GM12874 (cell line): Measurements from ENCODE around the gene DAGLA.

ENCODE experiments used
- CTCF ChIP-seq: IDR thresholded peaks from 2 replicates; pipeline ENCODE4 v1.5.1; 2011; ENCODE audit warnings: low read depth, mild to moderate bottlenecking, control low read depth, low read length, moderate library complexity; ENCODE audit not compliant: insufficient read depth

DAGLA gene

GRCh38 chr11:61720597-61720996, 40.4 kb downstream of the DAGLA start:
- no peak for TF ChIP-seq CTCF

- TF ChIP-seq CTCF: no peak
Measured at GRCh38 chr11:61724437-61724836, 44.2 kb downstream of the DAGLA start.

- TF ChIP-seq CTCF: no peak
Measured at GRCh38 chr11:61725781-61726231, 45.6 kb downstream of the DAGLA start.

GRCh38 chr11:61726775-61727174, 46.6 kb downstream of the DAGLA start:
- TF ChIP-seq CTCF: no peak

- no peak for TF ChIP-seq CTCF
Measured at GRCh38 chr11:61727401-61727811, 47.2 kb downstream of the DAGLA start.

GRCh38 chr11:61728066-61728939, 48.1 kb downstream of the DAGLA start:
- TF ChIP-seq CTCF: no peak

- TF ChIP-seq CTCF: no peak
Measured at GRCh38 chr11:61728940-61729219, 48.7 kb downstream of the DAGLA start.
